H1 (cell line): ENCODE measurements around the gene DCTN5. TPM values are rescaled to one million over a fixed set of nuclear protein-coding genes. Genes with fewer than 3 reads are reported as not detected.

ENCODE experiments used
- CTCF ChIA-PET: fragments of 300-600 bp; sonication (Branson Sonifier 250); formaldehyde crosslinking; loops from one replicate; lab custom pipeline; 2021; ENCODE audit not compliant: partially characterized antibody; lab: Charles Lee
- POLR2A ChIA-PET: fragments of 300-600 bp; sonication (Branson Sonifier 250); formaldehyde crosslinking; loops from one replicate; lab custom pipeline; 2021; ENCODE audit warnings: inconsistent platforms; ENCODE audit not compliant: partially characterized antibody; lab: Charles Lee
- DNase-seq, 2 experiments: peaks; one replicate each; pipeline versions ENCODE4 v3.0.0 to v3.0.0-alpha.2; 2010 to 2022; ENCODE audit warnings: low spot score in 2 of 2, low read depth in 1 of 2, mixed read lengths in 1 of 2
- FAIRE-seq: peaks from 2 replicates; lab custom pipeline; 2011; peaks lifted over from hg19 to GRCh38; lab: Jason Lieb, UNC
- H2AFZ ChIP-seq: 2 replicates; pipeline ENCODE4 v1.8.1; 2012; ENCODE audit warnings: low read length, inconsistent platforms
- H2AK5ac ChIP-seq: 2 replicates; pipeline ENCODE4 v1.6.1; 2013; ENCODE audit warnings: low read depth, low read length
- H2BK120ac ChIP-seq: replicated peaks from 2 replicates; pipeline ENCODE3; 2013; ENCODE audit warnings: low read depth, low read length, inconsistent platforms
- H2BK12ac ChIP-seq: 2 replicates; pipeline ENCODE4 v1.6.1; 2013; ENCODE audit warnings: low read depth, low read length
- H2BK15ac ChIP-seq: 2 replicates; pipeline ENCODE4 v1.6.1; 2013; ENCODE audit warnings: low read length
- H2BK20ac ChIP-seq: 2 replicates; pipeline ENCODE4 v1.6.1; 2013; ENCODE audit warnings: low read length
- H2BK5ac ChIP-seq: 2 replicates; pipeline ENCODE4 v1.6.1; 2013; ENCODE audit warnings: low read depth, low read length
- H3K14ac ChIP-seq: 2 replicates; pipeline ENCODE4 v1.6.1; 2013; ENCODE audit warnings: inconsistent platforms; ENCODE audit not compliant: insufficient read length
- H3K18ac ChIP-seq: 2 replicates; pipeline ENCODE4 v1.6.1; 2013; ENCODE audit warnings: low read length; ENCODE audit errors: extremely low read depth
- H3K23ac ChIP-seq: 2 replicates; pipeline ENCODE4 v1.6.1; 2013; ENCODE audit warnings: inconsistent platforms; ENCODE audit not compliant: insufficient read length
- H3K23me2 ChIP-seq: 2 replicates; pipeline ENCODE4 v1.6.1; 2013; ENCODE audit warnings: low read depth, low read length
- H3K27ac ChIP-seq: 2 replicates; pipeline ENCODE4 v1.6.1; 2011; ENCODE audit warnings: low read depth, low read length, inconsistent platforms
- H3K27me3 ChIP-seq, 4 experiments: replicated peaks in 1 of 4; 1 replicate in 1 of 4; 2 replicates in 3 of 4; pipeline versions ENCODE4 v1.6.1 to v1.8.1; 2011 to 2013; ENCODE audit warnings: low read length in 3 of 4, mild to moderate bottlenecking in 3 of 4, inconsistent platforms in 2 of 4, mixed read lengths in 2 of 4, moderate library complexity in 1 of 4; ENCODE audit not compliant: control insufficient read depth in 3 of 4, insufficient read depth in 3 of 4; ENCODE audit errors: extremely low read depth in 1 of 4
- H3K36me3 ChIP-seq, 4 experiments: 2 replicates each; pipeline versions ENCODE4 v1.6.1 to v1.8.1; 2011 to 2013; ENCODE audit warnings: mild to moderate bottlenecking in 4 of 4, low read length in 3 of 4, moderate library complexity in 2 of 4, control low read depth in 1 of 4, inconsistent platforms in 1 of 4; ENCODE audit not compliant: insufficient read depth in 4 of 4, control insufficient read depth in 2 of 4
- H3K4ac ChIP-seq: replicated peaks from 2 replicates; pipeline ENCODE3; 2013; ENCODE audit warnings: low read length, low read depth, mixed read lengths, inconsistent platforms; ENCODE audit not compliant: insufficient read length
- H3K4me1 ChIP-seq, 4 experiments: replicated peaks in 1 of 4; 1 replicate in 1 of 4; 2 replicates in 3 of 4; pipeline versions ENCODE4 v1.6.1 to v1.8.1; 2011 to 2013; ENCODE audit warnings: low read length in 3 of 4, inconsistent platforms in 2 of 4, mixed read lengths in 1 of 4; ENCODE audit not compliant: insufficient read depth in 4 of 4, control insufficient read depth in 3 of 4
- H3K4me2 ChIP-seq, 2 experiments: 2 replicates each; pipeline versions ENCODE4 v1.6.1 to v1.8.1; 2011 to 2013; ENCODE audit warnings: low read depth in 2 of 2, low read length in 2 of 2, control low read depth in 1 of 2, inconsistent platforms in 1 of 2, mild to moderate bottlenecking in 1 of 2; ENCODE audit not compliant: insufficient read depth in 1 of 2
- H3K4me3 ChIP-seq, 4 experiments: fragments of 200-600, 300-600 bp in 1 of 4; sonication (generic), shearing (Covaris generic), sonication (Bioruptor Twin) in 1 of 4; 2 replicates each; pipeline versions ENCODE4 v1.5.1 to v1.8.1; 2011 to 2016; ENCODE audit warnings: low read length in 4 of 4, low read depth in 3 of 4, control low read depth in 2 of 4, inconsistent platforms in 2 of 4, mild to moderate bottlenecking in 2 of 4, mixed read lengths in 1 of 4, moderate library complexity in 1 of 4; ENCODE audit not compliant: insufficient read depth in 2 of 4; ENCODE audit errors: extremely low read depth in 1 of 4
- H3K56ac ChIP-seq: replicated peaks from 2 replicates; pipeline ENCODE3; 2013; ENCODE audit warnings: low read depth, mild to moderate bottlenecking, mixed read lengths, low read length, inconsistent platforms; ENCODE audit not compliant: insufficient read length
- H3K79me1 ChIP-seq: 2 replicates; pipeline ENCODE4 v1.6.1; 2013; ENCODE audit warnings: low read depth, low read length, control low read depth
- H3K79me2 ChIP-seq, 2 experiments: 2 replicates each; pipeline versions ENCODE4 v1.6.1 to v1.8.1; 2012 to 2013; ENCODE audit warnings: low read length in 2 of 2, mild to moderate bottlenecking in 2 of 2, inconsistent platforms in 1 of 2; ENCODE audit not compliant: insufficient read depth in 2 of 2, control insufficient read depth in 1 of 2
- H3K9ac ChIP-seq, 4 experiments: replicated peaks in 1 of 4; 1 replicate in 1 of 4; 2 replicates in 3 of 4; pipeline versions ENCODE4 v1.6.1 to v1.8.1; 2011 to 2013; ENCODE audit warnings: low read depth in 3 of 4, low read length in 3 of 4, control low read depth in 2 of 4, mild to moderate bottlenecking in 2 of 4, moderate library complexity in 2 of 4, inconsistent platforms in 1 of 4; ENCODE audit errors: extremely low read depth in 1 of 4
- H3K9me3 ChIP-seq, 2 experiments: 2 replicates each; pipeline versions ENCODE4 v1.6.1 to v1.8.1; 2012 to 2013; ENCODE audit warnings: mild to moderate bottlenecking in 2 of 2, moderate library complexity in 2 of 2, control low read depth in 1 of 2, inconsistent platforms in 1 of 2, low read depth in 1 of 2, low read length in 1 of 2, mixed read lengths in 1 of 2; ENCODE audit not compliant: insufficient read depth in 2 of 2
- H4K20me1 ChIP-seq, 2 experiments: replicated peaks in 1 of 2; 2 replicates each; pipeline versions ENCODE3 to v1.8.1; 2011 to 2013; ENCODE audit warnings: inconsistent platforms in 2 of 2, low read length in 2 of 2, mild to moderate bottlenecking in 1 of 2; ENCODE audit not compliant: insufficient read depth in 2 of 2, control insufficient read depth in 1 of 2
- H4K5ac ChIP-seq: 2 replicates; pipeline ENCODE4 v1.6.1; 2013; ENCODE audit warnings: low read length, low read depth, mixed read lengths, inconsistent platforms; ENCODE audit not compliant: insufficient read length
- H4K8ac ChIP-seq: 2 replicates; pipeline ENCODE4 v1.8.0; 2013; ENCODE audit warnings: mild to moderate bottlenecking, moderate library complexity, low read length, inconsistent platforms; ENCODE audit not compliant: insufficient read depth; ENCODE audit errors: extremely low read depth
- H4K91ac ChIP-seq: replicated peaks from 2 replicates; pipeline ENCODE3; 2013; ENCODE audit warnings: low read length, mixed read lengths, inconsistent platforms; ENCODE audit not compliant: insufficient read length
- ASH2L ChIP-seq: fragments of 200-600, 300-600 bp; sonication (generic); IDR thresholded peaks from one replicate; pipeline ENCODE4 v1.7.1; 2017; ENCODE audit warnings: low read length
- CHD2 ChIP-seq: IDR thresholded peaks from 2 replicates; pipeline ENCODE4 v1.6.1; 2012; ENCODE audit warnings: low read length, improper control_type of control experiment
- E2F6 ChIP-seq: IDR thresholded peaks from 2 replicates; pipeline ENCODE4 v1.6.1; 2012; ENCODE audit warnings: inconsistent platforms
- GTF2F1 ChIP-seq: IDR thresholded peaks from 2 replicates; pipeline ENCODE4 v1.6.1; 2012; ENCODE audit warnings: low read depth, low read length, improper control_type of control experiment, borderline replicate concordance
- SIX5 ChIP-seq: IDR thresholded peaks from 2 replicates; pipeline ENCODE4 v1.6.1; 2011; ENCODE audit warnings: mild to moderate bottlenecking, low read depth, low read length
- TAF1 ChIP-seq: IDR thresholded peaks from 2 replicates; pipeline ENCODE4 v1.6.1; 2011; ENCODE audit warnings: mild to moderate bottlenecking, low read depth, low read length
- TEAD4 ChIP-seq: IDR thresholded peaks from 2 replicates; pipeline ENCODE4 v1.6.1; 2012; ENCODE audit warnings: low read depth, low read length, inconsistent platforms, mixed read lengths
- WGBS, 2 experiments: shearing (Covaris generic) in 1 of 2; methylation state at CpG; one replicate each; pipeline versions ENCODE4 v1.1.6 to v1.1.7; 2013 to 2015; ENCODE audit warnings: low lambda C conversion rate in 2 of 2, mixed read lengths in 2 of 2, inconsistent platforms in 1 of 2, low coverage in 1 of 2, missing lambda C conversion rate in 1 of 2; ENCODE audit not compliant: insufficient replicate concordance in 2 of 2, insufficient coverage in 1 of 2, insufficient read length in 1 of 2; ENCODE audit errors: extremely low coverage in 1 of 2, missing lambda C conversion rate in 1 of 2; 5-methylcytosine and 5-hydroxymethylcytosine counted together
- polyA plus RNA-seq, 7 experiments: library from polyadenylated mRNA; depleted of rRNA in 3 of 7; stranded (reverse) in 5 of 7; unstranded in 2 of 7; fragments of >200 nt in 5 of 7; fragments of 200-250 nt in 2 of 7; gene quantifications; 1 replicate in 5 of 7; 2 replicates in 1 of 7; 4 replicates in 1 of 7; pipeline versions ENCODE4 v1.2.1 to v1.2.3, GENCODE V29; 2011 to 2013; ENCODE audit warnings: missing spikeins in 2 of 7, mixed read lengths in 2 of 7
- total RNA-seq: library from RNA; stranded (reverse); fragmentation: NEBNext Ultra II Directional; extraction: Animal tissue kit (Norgen Biotek cat#: 25700); gene quantifications from 2 replicates; pipeline ENCODE4 v1.2.1, GENCODE V29; 2021

DCTN5 gene
- total and polyA plus RNA-seq, 2 of the 8 experiments (the other 6 are each of a cell fraction or from before 2014, with no cell fraction given), result 36.0 to 74.0 TPM

DNA sequence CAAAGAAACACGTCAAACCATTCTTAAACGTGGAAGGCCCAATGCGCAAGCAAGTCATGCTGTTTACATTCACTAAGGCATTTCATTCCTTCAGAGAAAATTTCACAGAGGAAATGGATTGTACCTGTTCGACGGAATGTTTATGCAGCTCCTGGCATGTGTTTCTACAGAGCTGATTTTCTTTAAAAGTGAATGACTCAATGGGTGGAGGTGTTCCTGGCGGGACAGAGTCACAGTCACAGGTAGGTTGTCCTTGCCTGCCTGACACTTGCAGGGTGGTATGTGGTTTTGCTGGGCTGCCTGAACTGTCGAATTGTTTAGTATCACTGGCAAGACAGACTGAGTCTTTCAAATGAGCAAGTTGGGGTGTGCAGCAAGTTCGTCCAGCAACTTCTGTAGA, 11.8 kb upstream of the DCTN5 start:
- Histone ChIP-seq H3K23me2 (no peaks in the 10 kb centered on the region), H2AFZ (no peak overlapping the region), H3K79me1 (no peaks in the 10 kb centered on the region), H3K27me3 (no peaks in the 10 kb centered on the region), H3K4me1 (no peaks in the 10 kb centered on the region), H3K4ac (no peak overlapping the region), H3K18ac (no peak overlapping the region), H4K20me1 (peaks cover 4 to 7% of the 10 kb centered on the region in 2 experiments), H2AK5ac (no peak overlapping the region), H2BK20ac (no peak overlapping the region), H3K14ac (no peak overlapping the region), H3K9me3 (no peaks in the 10 kb centered on the region), H4K91ac (no peak overlapping the region), H3K4me2 (no peak overlapping the region), H3K56ac (no peak overlapping the region), H3K36me3 (peaks cover 20 to 74% (median 52%) of the 10 kb centered on the region in 4 experiments), H4K5ac (no peak overlapping the region), H3K27ac (no peak overlapping the region), H3K9ac (no peak overlapping the region), H2BK12ac (no peak overlapping the region), H2BK5ac (no peak overlapping the region), H2BK15ac (no peak overlapping the region), H2BK120ac (no peak overlapping the region), H3K79me2 (peaks cover 0 to 17% of the 10 kb centered on the region in 2 experiments; a peak in 1 of 4 replicates), H3K4me3 (no peak overlapping the region), H4K8ac (no peak overlapping the region), H3K23ac (no peak overlapping the region)
- FAIRE-seq (no peak), DNase-seq (no peak)
- ChIA-PET POLR2A (interaction anchor here (1.0 to 2.1 kb wide), 3 partner anchors 8 to 21 kb away, joined by 3 to 7 read pairs (median 3); no protein-coding TSS in a partner anchor), CTCF (interaction anchor here (0.9 kb wide), 1 partner anchor 16 kb away, joined by 3 read pairs; no protein-coding TSS in a partner anchor)
- TF ChIP-seq CHD2, result no peak
- TF ChIP-seq ASH2L, result no peak
- TF ChIP-seq GTF2F1, result no peak
- no peak for TF ChIP-seq TEAD4
- no peak for TF ChIP-seq TAF1
- no peak for TF ChIP-seq E2F6
- no peak for TF ChIP-seq SIX5
- WGBS, 2 experiments, result 88% methylated on average over 8 of the region's 8 CpGs; no CpG with 5 or more reads in 1 of the 2 experiments
